ENCODE data around the gene ANKS1A.
A peak's percentile ranks its signal among the peaks of the same experiment; 100 is the strongest.
"Not testable (repeated sequence)": the region's sequence is repeated elsewhere in the genome, so short reads cannot be mapped to it uniquely, and the experiment has no call there.

The ANKS1A gene

GRCh38 chr6:35138191-35138590, 249.1 kb downstream of the ANKS1A start:
- not testable (repeated sequence) for DNase-seq

- DNase-seq = no peak
Observed at GRCh38 chr6:35139470-35139869, 250.4 kb downstream of the ANKS1A start.

GRCh38 chr6:35139924-35140638, 251.0 kb downstream of the ANKS1A start:
- DNase-seq = peak; percentile 41 to 60

DNA sequence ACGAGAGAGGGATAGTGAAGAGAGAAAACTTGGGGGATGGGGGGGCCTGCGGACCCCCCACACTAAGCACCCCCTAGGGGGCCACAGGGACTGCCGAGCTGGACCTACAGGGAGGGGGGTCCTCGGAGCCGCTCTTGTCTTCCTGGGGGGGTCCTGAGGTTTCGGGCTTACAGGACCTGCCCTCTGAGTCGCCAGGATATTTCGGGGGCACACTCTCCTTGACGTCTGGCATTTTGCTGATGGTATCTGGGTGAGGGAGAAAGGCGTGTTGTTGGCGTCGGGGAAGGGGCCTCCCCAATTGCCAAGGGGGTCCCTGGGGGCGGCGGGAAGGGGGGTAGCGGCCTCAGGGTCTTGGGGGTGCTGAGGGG, 251.6 kb downstream of the ANKS1A start:
- no peak for DNase-seq
